OCI-M2 (cell line): ENCODE results near the gene SEC24D.
"Not testable (repeated sequence)": the region's sequence is repeated elsewhere in the genome, so short reads cannot be mapped to it uniquely, and the experiment has no call there.

Experiments
- DNase-seq: peaks from one replicate; lab custom pipeline; 2025; ENCODE audit not compliant: unreplicated experiment; lab: John Stamatoyannopoulos, UW

Gene SEC24D

DNA sequence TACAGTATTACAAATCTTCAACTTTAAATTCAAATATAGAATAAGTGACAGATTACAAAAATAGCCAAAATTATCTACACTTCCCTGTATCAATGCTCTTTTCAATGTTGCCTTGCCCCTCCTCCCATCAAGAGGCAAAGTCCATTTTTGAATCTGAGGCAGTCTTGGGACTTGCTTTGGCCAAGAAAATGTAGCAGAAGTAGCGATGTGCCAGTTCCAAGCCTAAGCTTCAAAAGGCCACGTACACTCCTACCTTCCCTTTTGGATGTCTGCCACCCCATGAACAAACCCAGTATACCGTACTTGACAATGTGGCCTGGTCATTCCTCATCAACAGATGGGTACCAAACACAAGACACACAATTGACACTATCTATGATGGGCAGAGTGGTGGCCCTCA lies 24.1 kb downstream of the SEC24D start:
- DNase-seq: no peak

DNA sequence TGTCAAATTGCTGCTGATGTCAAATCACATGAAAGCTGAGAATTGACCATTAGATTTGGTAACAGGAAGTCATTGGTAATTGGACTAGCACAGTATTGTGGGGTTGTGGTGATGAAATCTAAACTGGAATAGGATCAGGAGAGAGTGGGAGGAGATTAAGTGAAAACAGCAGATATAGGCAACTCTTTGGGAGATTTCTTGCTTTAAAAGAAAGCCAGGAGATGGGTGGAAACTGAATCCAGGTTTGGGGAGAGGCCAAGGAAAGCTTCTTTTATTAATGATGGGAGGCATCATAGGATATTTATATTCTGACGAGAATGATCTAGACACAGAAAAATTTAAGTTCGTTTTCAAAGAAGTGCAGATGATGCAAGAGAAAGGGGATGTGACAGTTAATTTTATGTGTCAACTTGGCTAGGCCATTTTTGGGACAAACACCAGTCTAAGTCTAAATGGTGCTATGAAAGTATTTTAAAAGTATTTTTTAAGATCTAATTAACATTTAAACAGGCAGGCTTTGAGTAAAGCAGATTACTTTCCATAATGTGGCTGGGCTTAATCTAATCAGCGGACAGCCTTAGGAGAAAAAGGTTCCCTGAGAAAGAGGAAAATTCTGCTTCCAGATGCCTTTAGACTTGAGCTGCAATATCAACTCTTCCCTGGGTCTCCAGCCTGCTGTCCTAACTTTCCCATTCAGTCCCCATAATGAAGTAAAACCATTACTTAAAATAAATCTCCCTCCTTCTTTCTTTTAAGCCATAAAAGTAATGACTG lies 24.7 kb downstream of the SEC24D start:
- DNase-seq: no peak

DNA sequence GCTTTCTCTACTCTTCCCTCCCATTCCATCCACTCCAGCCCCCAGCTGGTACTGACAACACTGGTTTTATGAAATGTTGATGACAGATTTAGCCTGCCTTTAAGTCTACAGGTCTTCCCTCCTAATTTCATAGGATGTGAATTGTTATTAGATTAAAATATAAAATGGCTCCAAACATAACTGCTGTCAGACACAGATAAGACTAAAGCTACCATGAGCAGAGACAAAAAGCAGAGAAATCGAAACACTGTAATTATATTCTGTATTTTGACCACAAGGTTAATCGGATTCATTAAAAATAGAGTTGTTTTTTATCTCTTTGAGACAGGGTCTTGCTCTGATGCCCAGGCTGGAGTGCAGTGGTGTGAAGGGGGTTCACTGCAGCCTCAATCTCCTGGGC lies 28.3 kb downstream of the SEC24D start:
- DNase-seq: no peak

DNA sequence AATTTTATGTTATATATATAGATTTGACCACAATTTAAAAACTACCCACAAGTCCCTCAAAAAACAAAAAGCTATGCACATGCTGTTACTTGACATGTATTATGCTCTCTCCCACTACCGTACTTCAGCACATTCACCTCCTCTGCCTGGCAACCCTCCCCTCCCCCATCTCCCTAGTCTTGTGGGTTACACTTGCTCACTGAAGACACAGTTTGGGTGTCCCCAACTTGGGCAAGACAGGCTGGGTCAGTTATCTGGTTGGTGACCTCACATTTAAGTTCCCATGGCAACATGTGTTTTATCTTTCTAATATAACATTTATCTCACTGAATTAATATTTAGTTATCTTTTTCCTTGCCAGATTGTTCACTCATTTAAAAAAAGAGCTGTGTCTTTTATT lies 32.7 kb downstream of the SEC24D start:
- DNase-seq: no peak

DNA sequence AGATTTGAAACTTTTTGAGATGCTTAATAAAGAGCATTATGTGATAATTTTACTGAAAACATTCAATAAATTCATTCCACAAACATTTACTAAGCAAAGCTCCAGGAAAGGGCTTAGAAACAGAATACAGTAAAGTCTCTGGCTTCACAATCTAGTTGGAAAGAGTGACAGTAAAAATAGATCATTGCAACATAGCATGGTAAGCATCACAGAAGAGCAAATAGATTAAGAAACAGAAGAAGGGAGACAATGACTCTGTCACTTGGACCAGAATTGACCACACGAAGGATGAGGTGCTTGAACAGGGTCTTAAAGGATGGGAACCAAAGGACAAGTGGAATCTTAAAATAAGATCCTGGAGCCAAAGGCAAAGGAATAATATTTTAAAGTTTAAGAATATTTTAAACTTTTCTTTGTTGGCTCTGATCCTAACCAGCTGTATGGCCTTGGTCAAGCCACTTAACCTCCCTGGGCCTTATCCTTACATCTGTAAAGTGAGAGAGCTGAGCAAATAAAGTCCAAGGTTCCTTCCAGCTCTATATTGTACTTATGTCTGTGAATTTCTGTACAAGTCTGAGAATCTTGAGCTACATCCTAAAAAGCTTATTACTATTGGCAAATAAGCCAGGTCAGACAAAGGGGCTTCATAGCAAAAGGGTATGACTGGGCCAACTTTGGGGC lies 33.9 kb downstream of the SEC24D start:
- no peak for DNase-seq

DNA sequence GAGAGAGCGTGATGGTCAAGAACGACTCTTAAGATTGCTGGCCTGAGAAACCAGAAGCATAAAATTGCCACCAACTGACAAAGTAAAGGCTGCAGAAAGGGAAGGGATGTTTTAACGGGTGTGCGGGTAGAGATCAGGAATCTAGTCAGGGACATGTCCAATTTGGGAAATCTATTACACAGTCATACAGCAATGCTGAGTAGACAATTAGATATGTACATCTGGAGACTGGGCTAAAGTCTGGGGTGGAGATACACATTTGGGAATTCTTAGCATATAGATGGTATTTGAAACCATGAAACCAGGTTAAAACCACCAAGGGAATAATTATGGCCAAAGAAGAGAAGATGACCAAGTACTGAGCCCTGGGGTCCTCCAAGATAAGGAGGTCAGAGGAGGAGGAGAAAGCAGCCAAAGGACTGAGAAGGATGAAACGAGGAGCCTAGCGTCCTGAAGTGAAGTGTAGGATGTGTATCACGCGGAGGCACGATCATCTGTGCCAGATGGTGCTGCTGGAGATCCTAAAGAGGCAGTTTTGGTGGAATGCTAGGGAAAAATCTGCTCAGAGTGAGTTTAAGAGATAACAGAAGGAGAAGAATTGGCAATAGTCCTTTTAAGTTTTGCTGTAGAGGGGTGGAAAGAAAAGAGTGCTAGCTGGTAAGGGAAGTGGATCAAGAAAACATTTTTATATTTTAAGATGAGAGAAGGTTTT lies 36.5 kb downstream of the SEC24D start:
- no peak for DNase-seq

DNA sequence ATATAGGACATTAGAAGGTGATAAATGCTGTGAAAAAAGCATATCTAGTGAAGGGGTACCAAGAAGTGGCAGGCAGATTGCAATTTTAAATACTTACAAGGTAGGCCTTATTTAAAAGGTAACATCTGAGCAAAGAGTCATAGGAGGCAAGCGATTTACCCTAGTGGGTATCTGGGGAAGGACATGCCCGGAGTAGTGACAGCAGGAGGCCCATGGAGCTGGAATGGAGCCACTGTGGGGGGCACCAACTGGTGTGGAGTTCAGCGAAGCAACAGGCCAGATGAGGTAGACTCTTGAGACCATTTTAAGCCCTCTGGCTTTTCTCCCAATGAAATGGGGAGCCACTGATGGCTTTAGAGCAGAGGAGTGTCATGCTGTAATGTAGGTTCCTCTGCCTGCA lies 37.3 kb downstream of the SEC24D start:
- no peak for DNase-seq

DNA sequence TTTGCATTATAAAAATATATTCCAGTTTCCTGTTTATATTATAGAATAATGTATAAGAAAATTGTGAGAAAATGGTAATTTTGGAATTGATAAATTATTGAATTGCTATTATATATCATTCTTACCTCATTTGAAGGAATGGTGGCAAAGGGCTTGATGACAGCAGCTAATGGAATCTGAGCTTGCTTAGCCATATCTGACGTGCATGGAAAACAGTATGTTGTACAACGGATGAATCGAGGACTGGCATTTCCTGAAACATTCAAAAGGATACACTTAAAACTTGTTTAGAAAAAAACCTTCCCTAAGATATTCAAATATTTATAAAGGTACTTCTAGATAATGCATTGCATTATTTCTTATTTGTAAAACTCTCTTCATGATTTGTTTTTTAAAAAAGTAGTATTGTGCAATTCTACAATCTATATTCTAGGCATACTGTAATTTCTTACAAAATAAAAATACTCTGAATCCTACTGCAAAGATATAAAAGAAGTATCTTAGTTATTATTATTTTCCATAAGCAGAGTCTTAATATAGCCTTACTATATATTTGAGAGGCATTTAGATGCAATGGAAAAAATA lies 38.3 kb downstream of the SEC24D start:
- no peak for DNase-seq

DNA sequence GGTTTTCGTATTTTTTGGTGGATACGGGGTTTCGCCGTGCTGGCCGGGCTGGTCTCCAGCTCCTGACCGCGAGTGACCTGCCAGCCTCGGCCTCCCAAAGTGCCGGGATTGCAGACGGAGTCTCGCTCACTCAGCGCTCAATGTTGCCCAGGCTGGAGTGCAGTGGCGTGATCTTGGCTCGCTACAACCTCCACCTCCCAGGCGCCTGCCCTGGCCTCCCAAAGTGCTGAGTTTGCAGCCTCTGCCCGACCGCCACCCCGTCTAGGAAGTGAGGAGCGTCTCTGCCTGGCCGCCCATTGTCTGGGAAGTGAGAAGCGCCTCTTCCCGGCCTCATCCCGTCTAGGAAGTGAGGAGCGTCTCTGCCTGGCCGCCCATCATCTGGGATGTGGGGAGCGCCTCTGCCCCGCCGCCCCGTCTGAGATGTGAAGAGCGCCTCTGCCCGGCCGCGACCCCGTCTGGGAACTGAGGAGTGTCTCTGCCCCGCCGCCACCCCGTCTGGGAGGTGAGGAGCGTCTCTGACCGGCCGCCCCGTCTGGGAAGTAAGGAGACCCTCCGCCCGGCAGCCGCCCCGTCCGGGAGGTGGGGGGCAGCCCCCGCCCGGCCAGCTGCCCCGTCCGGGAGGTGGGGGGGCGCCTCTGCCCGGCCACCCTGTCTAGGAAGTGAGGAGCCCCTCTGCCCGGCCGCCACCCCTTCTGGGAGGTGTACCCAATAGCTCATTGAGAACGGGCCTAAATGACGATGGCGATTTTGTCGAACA lies 44.1 kb downstream of the SEC24D start:
- DNase-seq: not testable (repeated sequence)

DNA sequence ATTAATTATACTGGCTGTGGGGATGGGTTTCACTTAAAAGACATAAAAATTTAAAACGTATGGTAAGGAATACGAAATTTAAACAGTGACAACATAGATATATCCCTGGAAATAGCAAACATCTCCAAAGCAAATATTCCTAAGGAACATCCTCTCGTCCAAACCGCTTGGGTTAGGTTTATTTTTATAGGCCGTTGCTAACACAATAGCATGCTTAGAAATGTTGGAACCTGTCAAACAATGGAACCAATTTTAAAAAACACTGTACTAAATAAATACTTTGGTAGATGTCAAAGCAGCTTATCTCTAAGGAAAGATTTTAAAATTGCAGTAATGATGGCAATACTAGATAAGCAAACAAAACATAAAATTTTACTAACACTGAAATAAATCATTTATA lies 45.4 kb downstream of the SEC24D start:
- DNase-seq: no peak

DNA sequence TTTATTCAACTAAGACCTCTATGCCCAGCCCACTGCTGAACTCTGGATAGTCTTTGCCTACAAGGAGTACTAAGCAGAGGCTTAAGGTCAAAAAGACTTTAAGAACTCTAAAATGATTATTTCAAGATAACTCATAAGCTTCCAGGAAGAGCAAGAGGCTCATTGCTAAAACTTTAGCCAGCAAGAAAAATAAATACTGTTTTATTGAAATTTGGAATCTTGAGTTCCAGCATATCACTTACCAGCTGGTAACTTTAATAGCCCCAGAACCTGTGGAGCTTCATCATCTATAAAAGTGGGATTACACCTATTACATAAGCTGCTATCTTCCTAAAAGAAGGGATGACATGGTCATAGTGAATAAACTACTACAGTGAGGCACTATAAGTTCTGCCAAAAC lies 47.0 kb downstream of the SEC24D start:
- no peak for DNase-seq

DNA sequence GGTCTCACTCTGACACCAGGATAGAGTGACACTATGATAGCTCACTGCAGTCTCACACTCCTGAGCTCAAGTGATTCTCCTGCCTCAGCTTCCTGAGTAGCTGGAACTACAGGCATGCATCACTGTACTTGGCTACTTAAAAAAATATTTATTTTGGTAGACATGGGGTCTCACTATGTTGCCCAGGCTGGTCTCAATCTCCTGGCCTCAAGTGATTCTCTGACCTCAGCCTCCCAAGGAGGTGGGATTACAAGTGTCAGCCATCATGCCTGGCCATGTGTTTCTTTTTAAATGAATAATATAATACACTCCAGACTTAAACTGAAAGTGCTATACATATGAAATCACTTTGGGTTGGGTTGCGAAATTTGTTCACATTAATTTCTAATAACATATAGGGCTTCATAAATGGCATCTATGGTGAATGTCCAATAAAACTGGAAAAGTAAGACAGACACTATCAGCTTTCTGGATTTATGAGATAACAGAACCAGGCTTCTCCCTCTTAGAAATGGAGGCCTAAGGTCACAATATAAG lies 48.0 kb downstream of the SEC24D start:
- no peak for DNase-seq

DNA sequence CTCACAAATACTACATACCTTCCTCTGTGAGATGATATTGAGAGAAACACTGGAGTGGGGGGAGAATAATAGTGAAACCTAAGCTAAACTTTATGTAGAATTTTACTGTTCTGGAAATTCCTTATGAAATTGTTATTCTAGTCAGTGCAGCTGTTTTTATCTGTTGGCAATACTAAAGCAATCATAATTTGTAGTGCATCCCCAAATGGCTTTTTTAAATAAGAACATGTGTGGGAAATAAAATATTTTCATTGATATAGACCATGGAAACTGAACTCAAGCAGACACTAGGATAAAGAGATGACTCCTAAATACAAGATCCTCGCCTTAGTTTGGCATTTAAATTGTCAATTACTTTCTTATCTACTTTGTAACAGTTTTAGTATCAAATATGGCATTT lies 51.1 kb downstream of the SEC24D start:
- no peak for DNase-seq

DNA sequence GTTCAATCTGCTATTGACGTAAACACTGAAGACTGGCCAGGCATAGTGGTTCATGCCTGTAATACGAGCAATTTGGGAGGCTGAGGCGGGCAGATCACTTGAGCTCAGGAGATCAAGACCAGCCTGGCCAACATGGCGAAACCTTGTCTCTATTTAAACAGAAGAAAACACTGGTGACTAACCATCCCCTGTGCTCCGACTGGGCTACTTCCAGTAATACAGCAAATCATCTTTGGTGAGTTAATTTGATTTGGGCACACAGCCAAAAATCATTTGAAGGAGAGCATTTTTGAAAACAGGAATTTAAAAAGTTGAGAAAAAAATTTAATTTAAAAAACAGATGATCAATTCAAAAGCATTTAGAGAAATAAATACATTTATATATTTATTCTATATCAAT lies 52.0 kb downstream of the SEC24D start:
- no peak for DNase-seq

DNA sequence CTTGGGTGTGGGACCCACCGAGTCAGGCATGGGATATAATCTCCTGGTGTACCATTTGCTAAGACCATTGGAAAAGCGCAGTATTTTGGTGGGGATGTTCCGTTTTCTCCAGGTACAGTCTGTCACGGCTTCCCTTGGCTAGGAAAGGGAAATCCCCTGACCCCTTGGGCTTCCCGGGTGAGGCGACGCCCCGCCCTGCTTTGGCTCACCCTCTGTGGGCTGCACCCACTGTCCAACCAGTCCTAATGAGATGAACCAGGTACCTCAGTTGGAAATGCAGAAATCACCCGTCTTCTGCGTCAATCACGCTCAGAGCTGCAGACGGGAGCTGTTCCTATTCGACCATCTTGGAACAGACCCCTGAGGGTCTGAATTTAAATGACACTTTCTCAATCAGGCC lies 53.0 kb downstream of the SEC24D start:
- not testable (repeated sequence) for DNase-seq

DNA sequence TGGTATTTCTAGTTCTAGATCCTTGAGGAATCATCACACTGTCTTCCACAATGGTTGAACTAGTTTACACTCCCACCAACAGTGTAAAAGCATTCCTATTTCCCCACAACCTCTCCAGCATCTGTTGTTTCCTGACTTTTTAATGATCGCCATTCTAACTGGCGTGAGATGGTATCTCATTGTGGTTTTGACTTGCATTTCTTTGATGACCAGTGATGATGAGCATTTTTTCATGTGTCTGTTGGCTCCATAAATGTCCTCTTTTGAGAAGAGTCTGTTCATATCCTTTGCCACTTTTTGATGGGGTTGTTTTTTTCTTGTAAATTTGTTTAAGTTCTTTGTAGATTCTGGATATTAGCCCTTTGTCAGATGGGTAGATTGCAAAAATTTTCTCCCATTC lies 58.3 kb downstream of the SEC24D start:
- DNase-seq: not testable (repeated sequence)

DNA sequence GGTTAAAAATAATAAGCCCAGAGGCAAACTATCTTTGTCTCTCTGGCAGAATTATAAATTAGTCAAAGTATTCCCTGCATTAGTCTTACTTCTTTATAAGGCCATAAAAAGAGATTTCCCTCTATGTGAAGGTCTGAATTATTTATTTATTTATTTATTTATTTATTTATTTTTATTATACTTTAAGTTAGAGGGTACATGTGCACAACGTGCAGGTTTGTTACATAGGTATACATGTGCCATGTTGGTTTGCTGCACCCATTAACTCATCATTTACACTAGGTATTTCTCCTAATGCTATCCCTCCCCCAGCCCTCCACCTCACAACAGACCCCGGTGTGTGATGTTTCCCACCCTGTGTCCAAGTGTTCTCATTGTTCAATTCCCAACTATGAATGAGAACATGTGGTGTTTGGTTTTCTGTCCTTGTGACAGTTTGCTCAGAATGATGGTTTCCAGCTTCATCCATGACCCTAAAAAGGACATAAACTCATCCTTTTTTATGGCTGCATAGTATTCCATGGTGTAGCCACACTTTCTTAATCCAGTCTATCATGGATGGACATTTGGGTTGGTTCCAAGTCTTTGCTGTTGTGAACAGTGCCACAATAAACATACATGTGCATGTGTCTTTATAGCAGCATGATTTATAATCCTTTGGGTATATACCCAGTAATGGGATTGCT lies 58.8 kb downstream of the SEC24D start:
- DNase-seq: not testable (repeated sequence)

DNA sequence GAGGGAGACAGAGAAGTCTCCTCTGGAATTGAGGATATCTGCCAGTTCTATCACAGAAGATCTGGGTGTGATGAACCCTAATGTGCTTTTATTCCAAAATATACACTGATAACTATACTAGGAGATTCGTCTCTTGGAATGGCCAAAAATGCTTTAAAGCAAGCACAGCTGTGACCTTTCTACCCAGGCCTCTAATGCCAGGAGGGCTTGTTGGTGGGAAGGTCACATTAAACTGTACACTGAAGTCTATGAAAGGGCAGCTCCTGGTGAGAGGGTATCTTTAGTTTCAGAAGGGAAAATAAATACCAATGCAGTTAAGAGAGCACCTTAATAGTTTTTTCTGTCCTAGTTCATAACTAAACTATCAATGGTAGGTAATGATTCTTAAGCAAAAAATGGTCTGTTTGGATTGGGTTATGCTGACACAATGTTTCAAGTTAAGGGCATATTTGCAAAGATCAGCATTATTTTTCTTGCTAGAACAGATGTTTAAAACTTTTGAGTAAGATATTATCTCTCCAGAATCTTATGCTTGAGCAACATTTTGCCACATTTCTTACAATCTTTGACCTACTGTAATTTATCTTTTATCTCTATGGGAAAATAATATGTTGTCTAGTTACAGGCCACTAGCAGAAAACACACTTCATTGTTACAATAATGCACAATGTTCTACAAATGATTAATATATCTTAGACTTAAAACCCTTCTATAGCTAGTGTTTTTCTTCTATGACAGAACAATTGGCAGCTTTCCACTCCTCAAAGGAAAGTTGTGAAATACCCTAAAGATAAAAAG lies 59.6 kb downstream of the SEC24D start:
- DNase-seq: no peak

DNA sequence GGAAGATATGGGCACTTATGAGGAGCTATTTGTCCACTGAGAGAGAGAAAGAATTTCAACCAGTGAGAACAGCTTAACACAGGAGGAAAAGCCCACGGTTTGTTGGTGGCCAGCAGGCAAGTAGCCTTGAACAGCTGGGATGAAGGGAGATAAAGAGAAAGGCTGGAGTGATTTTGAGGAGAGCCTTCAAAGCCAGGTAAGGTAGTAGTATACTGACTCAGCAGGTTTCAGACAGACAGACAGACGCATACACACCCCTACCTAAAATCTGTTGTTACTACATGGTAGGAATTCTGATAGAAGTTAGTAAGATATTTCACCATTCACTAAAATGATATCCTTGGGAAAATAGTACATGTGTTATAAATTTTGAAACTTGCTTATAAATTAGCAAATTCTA lies 60.5 kb downstream of the SEC24D start:
- no peak for DNase-seq
